ENCODE measurements around the gene UBE2D3. TPM values are rescaled to one million over a fixed set of nuclear protein-coding genes. Genes with fewer than 3 reads are reported as not detected.

Gene UBE2D3
- total RNA-seq, 2 experiments from 2014 or later = 347 to 363 TPM

DNA sequence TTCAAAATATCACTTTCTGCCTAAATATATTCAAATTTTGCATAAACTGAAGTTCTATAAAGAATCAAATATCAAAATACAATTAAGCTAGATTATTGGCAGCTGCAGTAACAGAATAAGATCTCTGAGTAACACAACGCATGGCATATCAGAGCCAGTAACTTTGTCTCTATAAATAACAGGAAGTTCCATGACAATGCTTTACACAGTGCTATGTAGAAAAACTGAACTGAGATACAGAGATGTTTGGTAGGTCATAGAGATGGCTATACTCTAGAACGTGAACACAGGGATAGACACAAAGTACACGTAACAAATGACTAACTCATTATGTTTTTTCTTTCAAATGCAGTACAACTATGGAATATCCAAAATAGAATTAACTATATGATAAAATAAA, 18.2 kb downstream of the UBE2D3 start:
- Histone ChIP-seq H2AFZ (ENCODE audit: low read length) (no peak overlapping the region), H3K9me2 (ENCODE audit: insufficient read depth, low read length) (no peaks in the 10 kb centered on the region), H3K4me2 (ENCODE audit: low read length) (no peak overlapping the region), H4K20me1 (ENCODE audit: insufficient read depth, low read length) (peaks cover 80% of the 10 kb centered on the region), H3K4me3 (ENCODE audit: low read depth, low read length, poor library complexity, severe bottlenecking) (no peak overlapping the region), H3K9me3 (ENCODE audit: low read length) (no peaks in the 10 kb centered on the region), H3K27ac (ENCODE audit: low read depth, low read length, poor library complexity, severe bottlenecking) (no peak overlapping the region), H3K79me2 (ENCODE audit: insufficient read depth, low read depth, low read length) (peaks cover 99% of the 10 kb centered on the region), H3K36me3 (ENCODE audit: insufficient read depth, low read length) (peaks cover 100% of the 10 kb centered on the region), H3K4me1 (ENCODE audit: insufficient read depth, low read length, poor library complexity, severe bottlenecking) (peaks cover 31% of the 10 kb centered on the region)
- DNase-seq (ENCODE audit: low spot score) = peak; percentile 34
- ChIA-PET POLR2A (interaction anchor here (1.2 to 4.3 kb wide), 4 partner anchors 9 to 16 kb away, joined by 5 to 63 read pairs (median 8); partner anchors contain the start of gene UBE2D3), CTCF (ENCODE audit: unreplicated experiment) (no interaction called here)
- TF ChIP-seq, protein P1, sequence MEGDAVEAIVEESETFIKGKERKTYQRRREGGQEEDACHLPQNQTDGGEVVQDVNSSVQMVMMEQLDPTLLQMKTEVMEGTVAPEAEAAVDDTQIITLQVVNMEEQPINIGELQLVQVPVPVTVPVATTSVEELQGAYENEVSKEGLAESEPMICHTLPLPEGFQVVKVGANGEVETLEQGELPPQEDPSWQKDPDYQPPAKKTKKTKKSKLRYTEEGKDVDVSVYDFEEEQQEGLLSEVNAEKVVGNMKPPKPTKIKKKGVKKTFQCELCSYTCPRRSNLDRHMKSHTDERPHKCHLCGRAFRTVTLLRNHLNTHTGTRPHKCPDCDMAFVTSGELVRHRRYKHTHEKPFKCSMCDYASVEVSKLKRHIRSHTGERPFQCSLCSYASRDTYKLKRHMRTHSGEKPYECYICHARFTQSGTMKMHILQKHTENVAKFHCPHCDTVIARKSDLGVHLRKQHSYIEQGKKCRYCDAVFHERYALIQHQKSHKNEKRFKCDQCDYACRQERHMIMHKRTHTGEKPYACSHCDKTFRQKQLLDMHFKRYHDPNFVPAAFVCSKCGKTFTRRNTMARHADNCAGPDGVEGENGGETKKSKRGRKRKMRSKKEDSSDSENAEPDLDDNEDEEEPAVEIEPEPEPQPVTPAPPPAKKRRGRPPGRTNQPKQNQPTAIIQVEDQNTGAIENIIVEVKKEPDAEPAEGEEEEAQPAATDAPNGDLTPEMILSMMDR (conservative IDR thresholded peaks at IDR 0.05; ENCODE audit: low read length) = no peak
- no peak for TF ChIP-seq EZH2phosphoT487 (IDR thresholded peaks at IDR 0.05; ENCODE audit: borderline replicate concordance, low read depth, low read length)
- BruUV-seq (replicated peaks) = no TSS peak
- intact Hi-C loops (cut with micrococcal nuclease; ENCODE audit: unreplicated experiment) = no loop called here

DNA sequence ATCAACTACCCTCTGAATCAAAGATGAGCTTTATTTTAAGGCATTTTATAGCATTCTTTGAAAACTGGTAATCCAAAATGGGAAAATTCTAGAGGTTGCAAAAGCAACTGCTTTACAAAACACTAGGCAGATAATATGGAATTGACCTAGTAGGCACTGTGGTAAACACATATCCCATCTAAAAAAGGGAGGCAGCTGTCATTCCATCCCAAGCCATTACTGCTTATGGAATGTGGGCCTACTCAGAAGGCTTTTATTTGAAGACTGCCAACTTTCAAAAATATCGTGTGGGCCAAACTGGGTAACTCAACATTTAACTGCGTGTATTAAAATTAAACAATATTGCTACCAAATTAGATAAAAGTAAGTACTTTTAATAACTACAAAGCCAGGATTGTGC, 19.3 kb downstream of the UBE2D3 start:
- Histone ChIP-seq H3K27ac (ENCODE audit: low read depth, low read length, poor library complexity, severe bottlenecking) (no peak overlapping the region), H3K4me2 (ENCODE audit: low read length) (no peak overlapping the region), H3K4me1 (ENCODE audit: insufficient read depth, low read length, poor library complexity, severe bottlenecking) (peaks cover 27% of the 10 kb centered on the region), H3K79me2 (ENCODE audit: insufficient read depth, low read depth, low read length) (peaks cover 90% of the 10 kb centered on the region), H3K36me3 (ENCODE audit: insufficient read depth, low read length) (peaks cover 100% of the 10 kb centered on the region), H2AFZ (ENCODE audit: low read length) (no peak overlapping the region), H3K4me3 (ENCODE audit: low read depth, low read length, poor library complexity, severe bottlenecking) (no peak overlapping the region), H3K9me2 (ENCODE audit: insufficient read depth, low read length) (no peaks in the 10 kb centered on the region), H3K9me3 (ENCODE audit: low read length) (no peaks in the 10 kb centered on the region), H4K20me1 (ENCODE audit: insufficient read depth, low read length) (peaks cover 71% of the 10 kb centered on the region)
- intact Hi-C loops (cut with micrococcal nuclease; ENCODE audit: unreplicated experiment) = no loop called here
- TF ChIP-seq, protein P1 (conservative IDR thresholded peaks at IDR 0.05; ENCODE audit: low read length) = no peak
- TF ChIP-seq EZH2phosphoT487 (IDR thresholded peaks at IDR 0.05; ENCODE audit: borderline replicate concordance, low read depth, low read length) = no peak
- ChIA-PET CTCF (ENCODE audit: unreplicated experiment) (no interaction called here), POLR2A (interaction anchor here (1.0 to 1.1 kb wide), 2 partner anchors 22 to 60 kb away, joined by 3 to 4 read pairs; no protein-coding TSS in a partner anchor)
- no peak for DNase-seq (ENCODE audit: low spot score)
- BruUV-seq (replicated peaks) = TSS peak; percentile 1

DNA sequence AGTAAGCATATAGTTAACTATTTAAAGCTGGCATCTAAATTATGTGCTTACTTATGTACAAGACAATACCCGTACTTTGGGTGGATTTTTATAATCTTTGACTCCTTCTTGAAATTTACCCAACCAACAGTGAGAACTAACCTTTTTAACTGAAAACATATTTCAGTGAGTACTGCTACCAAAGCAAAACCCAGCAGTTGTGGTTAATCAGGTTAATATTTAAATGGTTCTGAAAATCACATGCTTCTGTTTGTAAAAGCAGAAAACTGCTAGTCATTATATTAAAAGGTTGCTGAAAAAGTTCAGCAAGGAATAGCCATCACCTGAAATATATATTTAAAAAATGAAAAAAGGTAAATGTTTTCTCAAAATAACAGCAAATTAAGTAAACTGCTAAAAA, 20.0 kb downstream of the UBE2D3 start:
- peaks cover 27% of the 10 kb centered on the region for H3K4me1 ChIP-seq (ENCODE audit: insufficient read depth, low read length, poor library complexity, severe bottlenecking)

More for the DNA sequence above, 20.0 kb downstream of the UBE2D3 start:
- H3K4me3 ChIP-seq (ENCODE audit: low read depth, low read length, poor library complexity, severe bottlenecking) = no peak overlapping the region
- no peak overlapping the region for H3K27ac ChIP-seq (ENCODE audit: low read depth, low read length, poor library complexity, severe bottlenecking)
- peaks cover 65% of the 10 kb centered on the region for H4K20me1 ChIP-seq (ENCODE audit: insufficient read depth, low read length)
- TF ChIP-seq, protein P1 (conservative IDR thresholded peaks at IDR 0.05; ENCODE audit: low read length) = no peak
- no peak for TF ChIP-seq EZH2phosphoT487 (IDR thresholded peaks at IDR 0.05; ENCODE audit: borderline replicate concordance, low read depth, low read length)
- no peak overlapping the region for H2AFZ ChIP-seq (ENCODE audit: low read length)
- ChIA-PET POLR2A (interaction anchor here (1.0 to 3.3 kb wide), 3 partner anchors 10 to 60 kb away, joined by 3 to 20 read pairs (median 4); no protein-coding TSS in a partner anchor), CTCF (ENCODE audit: unreplicated experiment) (no interaction called here)
- no peaks in the 10 kb centered on the region for H3K9me3 ChIP-seq (ENCODE audit: low read length)
- intact Hi-C loops (cut with micrococcal nuclease; ENCODE audit: unreplicated experiment) = no loop called here
- peaks cover 89% of the 10 kb centered on the region for H3K79me2 ChIP-seq (ENCODE audit: insufficient read depth, low read depth, low read length)
- H3K9me2 ChIP-seq (ENCODE audit: insufficient read depth, low read length) = no peaks in the 10 kb centered on the region
- peaks cover 100% of the 10 kb centered on the region for H3K36me3 ChIP-seq (ENCODE audit: insufficient read depth, low read length)
- no peak overlapping the region for H3K4me2 ChIP-seq (ENCODE audit: low read length)
- no peak for DNase-seq (ENCODE audit: low spot score)
- no TSS peak for BruUV-seq (replicated peaks)
